ENCODE results near the gene MAPK9. TPM values are rescaled to one million over a fixed set of nuclear protein-coding genes. Genes with fewer than 3 reads are reported as not detected.

MAPK9 gene
- total and polyA plus RNA-seq, 12 donors, result 13.9 to 47.4 (median 40.3) TPM

- Histone ChIP-seq H3K36me3 (peaks cover 0 to 32% (median 0%) of the 10 kb centered on the region in 9 donors), H3K4me1 (no peaks in the 10 kb centered on the region), H3K4me3 (no peak overlapping the region), H3K27me3 (no peaks in the 10 kb centered on the region), H3K9me3 (no peaks in the 10 kb centered on the region), H3K27ac (no peak overlapping the region)
- 90 to 92% methylated on average over 23 of the region's 23 CpGs for whole genome bisulfite sequencing, 2 donors
- DNase-seq (no peak), ATAC-seq (peak in 1 of 8 donors; percentile 36)
- TF ChIP-seq CTCF (IDR thresholded peaks at IDR 0.05), result no peak
- intact Hi-C loops (cut with DNase I), result no loop called here
Measured at GRCh38 chr5:180318456-180319089, 26.7 kb upstream of the MAPK9 start.

GRCh38 chr5:180316586-180316985 lies 24.7 kb upstream of the MAPK9 start:
- ATAC-seq (no peak), DNase-seq (no peak)
- Histone ChIP-seq H3K4me3 (no peak overlapping the region), H3K36me3 (peaks cover 0 to 29% (median 0%) of the 10 kb centered on the region in 9 donors), H3K27me3 (no peaks in the 10 kb centered on the region), H3K27ac (no peak overlapping the region), H3K9me3 (no peaks in the 10 kb centered on the region), H3K4me1 (no peaks in the 10 kb centered on the region)
- intact Hi-C loops (cut with DNase I), result no loop called here
- no peak for TF ChIP-seq CTCF (IDR thresholded peaks at IDR 0.05)
- WGBS, 2 donors, result 91 to 92% methylated on average over 20 of the region's 20 CpGs

- 71 to 73% methylated on average over 9 of the region's 9 CpGs for WGBS, 2 donors
- Histone ChIP-seq H3K27me3 (no peaks in the 10 kb centered on the region), H3K4me1 (no peaks in the 10 kb centered on the region), H3K27ac (no peak overlapping the region), H3K4me3 (no peak overlapping the region), H3K36me3 (peaks cover 0 to 32% (median 0%) of the 10 kb centered on the region in 9 donors), H3K9me3 (no peaks in the 10 kb centered on the region)
- peak in 7 of 8 donors; percentile 55 to 79 (median 62) for ATAC-seq
- intact Hi-C loops (cut with DNase I), result no loop called here
- peak; percentile 50 to 74 for DNase-seq
- TF ChIP-seq CTCF (IDR thresholded peaks at IDR 0.05), result peak; percentile 51 to 97 (median 86)
Measured at GRCh38 chr5:180315762-180316212, 23.9 kb upstream of the MAPK9 start.

GRCh38 chr5:180313677-180314505 lies 22.0 kb upstream of the MAPK9 start:
- no peaks in the 10 kb centered on the region for H3K9me3 ChIP-seq
- ATAC-seq (peak in 4 of 8 donors; percentile 25 to 89 (median 82)), DNase-seq (peak; percentile 52 to 75)
- H3K4me1 ChIP-seq, result no peaks in the 10 kb centered on the region
- H3K4me3 ChIP-seq, result peak overlapping the region in 6 of 10 donors; percentile 5 to 48 (median 42)
- intact Hi-C loops (cut with DNase I), result no loop called here
- 79 to 90% methylated on average over 49 to 50 of the region's 50 CpGs for WGBS, 2 donors
- H3K27me3 ChIP-seq, result no peaks in the 10 kb centered on the region
- peaks cover 0 to 32% (median 0%) of the 10 kb centered on the region in 9 donors for H3K36me3 ChIP-seq
- peak in 1 of 9 donors; percentile 20 for TF ChIP-seq CTCF (IDR thresholded peaks at IDR 0.05)
- peak overlapping the region in 1 of 10 donors; percentile 45 for H3K27ac ChIP-seq

Measured in heart right ventricle (tissue), 16 donors.